ENCODE results near the gene VPS50. TPM values are rescaled to one million over a fixed set of nuclear protein-coding genes. Genes with fewer than 3 reads are reported as not detected.

VPS50 gene
- total RNA-seq, 1 experiment from 2014 or later, result 15.2 TPM

DNA sequence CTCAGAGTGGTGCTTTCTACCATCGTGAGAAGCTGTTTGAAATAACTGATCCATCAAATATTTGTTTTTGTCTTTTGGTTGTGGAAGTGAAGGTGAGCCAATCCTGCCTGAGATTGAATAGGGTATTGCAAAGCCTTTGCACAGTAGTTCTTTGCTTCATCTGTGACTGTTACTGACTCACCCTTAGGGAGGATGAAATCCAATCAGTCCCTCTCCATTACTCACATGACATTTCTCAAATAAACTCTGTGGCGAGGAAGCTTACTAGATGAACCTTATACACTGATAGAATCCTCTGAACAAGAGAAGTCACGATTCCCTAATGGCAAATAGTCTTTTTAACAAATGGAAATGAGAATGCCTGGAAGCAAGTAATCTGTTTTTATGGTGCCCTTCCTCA, 37.8 kb upstream of the VPS50 start:
- intact Hi-C loops (cut with micrococcal nuclease), result no loop called here
- Mint-ChIP-seq H3K27ac (ENCODE audit: low read depth, unreplicated experiment) (no peak overlapping the region), H3K4me1 (ENCODE audit: insufficient read depth, unreplicated experiment) (no peaks in the 10 kb centered on the region), H3K9me3 (ENCODE audit: unreplicated experiment) (no peaks in the 10 kb centered on the region), H3K4me3 (ENCODE audit: unreplicated experiment) (no peak overlapping the region), H3K36me3 (ENCODE audit: insufficient read depth, unreplicated experiment) (no peaks in the 10 kb centered on the region), H3K27me3 (ENCODE audit: insufficient read depth, unreplicated experiment) (peaks cover 100% of the 10 kb centered on the region)
- TF ChIP-seq CTCF (IDR thresholded peaks at IDR 0.05; ENCODE audit: unreplicated experiment), result no peak
- ChIA-PET CTCF (interaction anchor here (1.3 kb wide), 1 partner anchor 33 kb away, joined by 3 read pairs; no protein-coding TSS in a partner anchor), POLR2A (interaction anchor here (0.6 to 0.7 kb wide), 3 partner anchors 21 to 206 kb away, joined by 3 read pairs; no protein-coding TSS in a partner anchor)
- DNase-seq (ENCODE audit: unreplicated experiment), result peak; percentile 21
- no TSS peak for BruUV-seq (replicated peaks)

- Mint-ChIP-seq H3K9me3 (ENCODE audit: unreplicated experiment) (no peaks in the 10 kb centered on the region), H3K27ac (ENCODE audit: low read depth, unreplicated experiment) (no peak overlapping the region), H3K27me3 (ENCODE audit: insufficient read depth, unreplicated experiment) (peaks cover 100% of the 10 kb centered on the region), H3K4me1 (ENCODE audit: insufficient read depth, unreplicated experiment) (no peaks in the 10 kb centered on the region), H3K36me3 (ENCODE audit: insufficient read depth, unreplicated experiment) (no peaks in the 10 kb centered on the region), H3K4me3 (ENCODE audit: unreplicated experiment) (no peak overlapping the region)
- intact Hi-C loops (cut with micrococcal nuclease), result no loop called here
- no peak for DNase-seq (ENCODE audit: unreplicated experiment)
- POLR2A ChIA-PET, result interaction anchor here (0.5 kb wide), 1 partner anchor 16 kb away, joined by 5 read pairs; no protein-coding TSS in a partner anchor
- no TSS peak for BruUV-seq (replicated peaks)
- CTCF ChIA-PET, result interaction anchor here (1.5 kb wide), 1 partner anchor 575 kb away, joined by 3 read pairs; no protein-coding TSS in a partner anchor
- no peak for TF ChIP-seq CTCF (IDR thresholded peaks at IDR 0.05; ENCODE audit: unreplicated experiment)
Observed at GRCh38 chr7:93196336-93196735, 35.8 kb upstream of the VPS50 start.

GRCh38 chr7:93198472-93198871, 33.7 kb upstream of the VPS50 start:
- Mint-ChIP-seq H3K27ac (ENCODE audit: low read depth, unreplicated experiment) (no peak overlapping the region), H3K9me3 (ENCODE audit: unreplicated experiment) (no peaks in the 10 kb centered on the region), H3K27me3 (ENCODE audit: insufficient read depth, unreplicated experiment) (peaks cover 100% of the 10 kb centered on the region), H3K4me3 (ENCODE audit: unreplicated experiment) (no peak overlapping the region), H3K36me3 (ENCODE audit: insufficient read depth, unreplicated experiment) (no peaks in the 10 kb centered on the region), H3K4me1 (ENCODE audit: insufficient read depth, unreplicated experiment) (no peaks in the 10 kb centered on the region)
- intact Hi-C loops (cut with micrococcal nuclease), result no loop called here
- no TSS peak for BruUV-seq (replicated peaks)
- TF ChIP-seq CTCF (IDR thresholded peaks at IDR 0.05; ENCODE audit: unreplicated experiment), result no peak
- POLR2A ChIA-PET, result no interaction called here
- no peak for DNase-seq (ENCODE audit: unreplicated experiment)
- CTCF ChIA-PET, result interaction anchor here (1.1 kb wide), 1 partner anchor 30 kb away, joined by 3 read pairs; no protein-coding TSS in a partner anchor

- no peak overlapping the region for H3K27ac Mint-ChIP-seq (ENCODE audit: low read depth, unreplicated experiment)
- BruUV-seq (replicated peaks), result no TSS peak
- POLR2A ChIA-PET, result no interaction called here
- TF ChIP-seq CTCF (IDR thresholded peaks at IDR 0.05; ENCODE audit: unreplicated experiment), result no peak
- H3K4me1 Mint-ChIP-seq (ENCODE audit: insufficient read depth, unreplicated experiment), result no peaks in the 10 kb centered on the region
- CTCF ChIA-PET, result interaction anchor here (0.8 to 1.2 kb wide), 2 partner anchors 11 to 26 kb away, joined by 3 read pairs; no protein-coding TSS in a partner anchor
- no peaks in the 10 kb centered on the region for H3K9me3 Mint-ChIP-seq (ENCODE audit: unreplicated experiment)
- H3K36me3 Mint-ChIP-seq (ENCODE audit: insufficient read depth, unreplicated experiment), result no peaks in the 10 kb centered on the region
- DNase-seq (ENCODE audit: unreplicated experiment), result no peak
- no peak overlapping the region for H3K4me3 Mint-ChIP-seq (ENCODE audit: unreplicated experiment)
- peaks cover 93% of the 10 kb centered on the region for H3K27me3 Mint-ChIP-seq (ENCODE audit: insufficient read depth, unreplicated experiment)
- intact Hi-C loops (cut with micrococcal nuclease), result no loop called here
Observed at GRCh38 chr7:93202594-93203250, 29.4 kb upstream of the VPS50 start.

Data from MCF 10A (cell line).